ENCODE results near the gene GPBAR1. TPM values are rescaled to one million over a fixed set of nuclear protein-coding genes. Genes with fewer than 3 reads are reported as not detected.

The GPBAR1 gene
- total RNA-seq, 6 experiments from 2014 or later: 0.10 to 0.17 (median 0.12) TPM; not detected in 1

- no peak for DNase-seq
- Mint-ChIP-seq H3K9me3 (no peaks in the 10 kb centered on the region), H3K36me3 (ENCODE audit: low read depth) (peaks cover 9% of the 10 kb centered on the region; the same call in 1 of the 2 replicates), H3K4me3 (no peak overlapping the region), H3K27ac (no peak overlapping the region), H3K27me3 (ENCODE audit: insufficient read depth) (peaks cover 3% of the 10 kb centered on the region; the same call in 1 of the 2 replicates), H3K4me1 (ENCODE audit: low read depth) (peaks cover 52% of the 10 kb centered on the region)
- no peak for TF ChIP-seq CTCF (IDR thresholded peaks at IDR 0.05)
These were observed 33.7 kb downstream of the GPBAR1 start for GRCh38 chr2:218294430-218295022.

GRCh38 chr2:218295029-218295428, 34.2 kb downstream of the GPBAR1 start:
- no peak for TF ChIP-seq CTCF (IDR thresholded peaks at IDR 0.05)
- H3K36me3 Mint-ChIP-seq (ENCODE audit: low read depth): peaks cover 5% of the 10 kb centered on the region; the same call in 1 of the 2 replicates
- H3K27ac Mint-ChIP-seq: no peak overlapping the region
- peaks cover 47% of the 10 kb centered on the region for H3K4me1 Mint-ChIP-seq (ENCODE audit: low read depth)
- no peaks in the 10 kb centered on the region for H3K9me3 Mint-ChIP-seq
- no peak for DNase-seq
- no peak overlapping the region for H3K4me3 Mint-ChIP-seq
- peaks cover 4% of the 10 kb centered on the region; the same call in 1 of the 2 replicates for H3K27me3 Mint-ChIP-seq (ENCODE audit: insufficient read depth)

DNA sequence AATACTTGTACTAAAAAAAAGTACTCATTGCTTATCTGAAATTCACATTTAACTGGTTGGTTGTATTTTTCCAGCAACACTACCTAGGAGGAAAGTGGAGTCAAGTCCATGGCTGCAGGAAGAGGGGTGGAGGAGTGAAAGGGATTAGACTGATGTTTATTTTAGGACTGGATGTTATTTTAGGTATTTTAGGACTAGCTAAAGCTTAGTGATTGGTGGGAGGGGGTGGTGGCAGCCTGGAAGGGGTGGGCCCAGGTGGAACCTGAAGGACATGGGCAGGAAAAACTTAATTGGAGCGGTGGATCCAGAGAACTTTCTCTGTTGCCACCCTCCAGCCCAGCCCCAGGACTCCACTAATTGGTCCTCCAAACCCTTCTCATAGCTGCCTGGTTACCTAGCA, 35.4 kb downstream of the GPBAR1 start:
- peaks cover 7% of the 10 kb centered on the region; the same call in 1 of the 2 replicates for H3K27me3 Mint-ChIP-seq (ENCODE audit: insufficient read depth)
- no peak overlapping the region for H3K4me3 Mint-ChIP-seq
- H3K9me3 Mint-ChIP-seq: no peaks in the 10 kb centered on the region
- TF ChIP-seq CTCF (IDR thresholded peaks at IDR 0.05): no peak
- H3K27ac Mint-ChIP-seq: no peak overlapping the region
- H3K4me1 Mint-ChIP-seq (ENCODE audit: low read depth): peaks cover 38% of the 10 kb centered on the region
- no peak for DNase-seq
- no peaks in the 10 kb centered on the region for H3K36me3 Mint-ChIP-seq (ENCODE audit: low read depth)

GRCh38 chr2:218296847-218297246, 36.0 kb downstream of the GPBAR1 start:
- Mint-ChIP-seq H3K36me3 (ENCODE audit: low read depth) (no peaks in the 10 kb centered on the region), H3K4me3 (no peak overlapping the region), H3K27me3 (ENCODE audit: insufficient read depth) (peaks cover 7% of the 10 kb centered on the region; the same call in 1 of the 2 replicates), H3K27ac (peak overlapping the region; percentile 61; the same call in 1 of the 2 replicates), H3K9me3 (no peaks in the 10 kb centered on the region), H3K4me1 (ENCODE audit: low read depth) (peaks cover 36% of the 10 kb centered on the region)
- no peak for DNase-seq
- 0 out of 2 replicates have a peak, but pooled peaks have one; percentile 10 for TF ChIP-seq CTCF (IDR thresholded peaks at IDR 0.05)

DNA sequence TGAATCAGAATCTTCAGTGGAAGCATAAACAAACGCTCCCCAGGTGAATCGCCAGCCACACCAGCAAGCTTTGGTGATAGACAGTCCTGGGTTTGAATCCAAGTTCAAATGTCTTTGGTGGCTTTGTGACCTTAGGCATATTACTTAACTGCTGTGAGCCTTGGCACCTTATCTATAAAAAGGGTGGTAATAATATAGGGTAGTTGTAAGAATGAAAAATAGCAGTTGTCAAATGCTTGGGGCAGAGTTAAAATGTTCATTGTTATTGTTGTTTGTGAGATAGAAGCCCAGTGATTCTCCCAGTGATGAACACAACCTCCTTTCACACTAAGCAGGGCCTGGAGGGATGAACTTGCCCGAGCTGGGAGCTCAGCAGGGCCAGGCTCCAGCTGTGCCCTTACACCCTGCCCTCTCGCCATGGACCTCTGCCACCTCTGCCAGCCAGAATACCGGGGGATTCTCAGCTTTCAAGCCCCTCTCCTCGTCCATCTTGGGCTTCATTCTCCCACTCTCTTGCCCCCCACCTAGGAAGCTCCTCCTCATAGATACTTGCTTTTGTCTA, 37.6 kb downstream of the GPBAR1 start:
- Mint-ChIP-seq H3K27me3 (ENCODE audit: insufficient read depth) (peaks cover 9% of the 10 kb centered on the region; the same call in 1 of the 2 replicates), H3K4me1 (ENCODE audit: low read depth) (peaks cover 27% of the 10 kb centered on the region), H3K9me3 (no peaks in the 10 kb centered on the region), H3K36me3 (ENCODE audit: low read depth) (no peaks in the 10 kb centered on the region), H3K4me3 (no peak overlapping the region), H3K27ac (peak overlapping the region; percentile 61)
- no peak for TF ChIP-seq CTCF (IDR thresholded peaks at IDR 0.05)
- DNase-seq: no peak

Data from HFFc6 (cell line).